Stimulated activated CD4-positive, alpha-beta T cell treated with anti-CD3 and anti-CD28 coated beads, Interleukin-15, amount 100 ng/mL, for 1 hour (primary cell): ENCODE measurements around the gene CHRNA3.

Experiments
- DNase-seq, 2 donors: peaks; one replicate each; pipeline ENCODE4 v3.0.0-alpha.2; 2020; ENCODE audit warnings: low read depth in 1 of 2, low spot score in 1 of 2

CHRNA3 gene

DNA sequence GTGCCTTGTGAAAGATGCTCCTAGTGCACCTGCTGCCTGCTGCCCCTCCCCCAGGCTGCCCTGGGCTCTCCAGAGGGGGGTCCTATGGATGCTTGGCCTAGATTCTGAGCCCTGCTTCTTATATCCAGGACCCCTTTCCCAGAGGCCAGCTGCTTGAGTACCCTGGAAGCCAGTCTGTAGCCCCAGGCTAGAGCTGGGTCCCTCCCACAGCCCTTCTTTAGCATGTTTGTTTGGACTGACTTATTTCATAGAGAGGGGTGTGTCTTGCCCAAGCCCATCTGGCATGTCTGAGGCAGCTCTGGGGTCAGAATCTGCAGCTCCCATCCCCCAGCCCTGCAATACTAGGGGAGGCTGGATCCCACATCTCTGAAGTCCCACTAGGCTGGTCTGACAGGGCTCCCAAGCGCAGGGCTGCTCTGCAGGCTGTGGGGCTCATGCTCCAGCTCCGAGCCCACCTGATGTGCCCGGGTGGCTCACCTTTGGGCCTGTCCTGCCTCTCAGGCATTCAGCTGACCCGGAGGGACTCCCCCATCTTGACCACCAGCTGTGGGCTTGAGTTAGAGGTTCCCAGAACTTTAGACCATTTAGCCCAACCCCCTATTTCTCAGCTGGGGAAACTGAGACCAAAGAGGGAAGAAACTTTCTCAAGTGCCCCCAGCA is 17.1 kb upstream of the CHRNA3 start:
- no peak for DNase-seq

DNA sequence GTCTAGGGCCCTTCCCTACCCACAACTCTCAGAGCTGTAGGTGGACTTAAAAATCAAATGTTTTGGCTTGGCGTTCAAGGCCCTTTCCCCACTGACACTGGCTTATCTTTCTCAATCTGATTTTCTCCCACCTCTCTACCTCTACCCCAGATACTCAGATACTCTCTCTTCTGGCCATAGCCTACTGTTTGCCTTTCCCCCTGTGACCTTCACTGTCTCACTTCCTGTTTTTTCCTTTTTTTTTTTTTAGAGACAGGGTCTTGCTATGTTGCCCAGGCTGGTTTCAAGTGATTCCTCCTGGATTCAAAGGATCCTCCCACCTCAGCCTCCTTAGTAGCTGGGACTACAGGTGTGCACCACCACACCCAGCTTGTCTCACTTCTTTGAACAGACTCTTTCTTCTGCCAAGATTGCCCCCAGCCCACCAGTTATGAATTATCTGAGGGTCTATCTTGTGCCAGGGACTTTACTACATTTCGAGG is 15.6 kb upstream of the CHRNA3 start:
- no peak for DNase-seq

- DNase-seq, result no peak
Measured at GRCh38 chr15:78635346-78635745, 14.6 kb upstream of the CHRNA3 start.

DNA sequence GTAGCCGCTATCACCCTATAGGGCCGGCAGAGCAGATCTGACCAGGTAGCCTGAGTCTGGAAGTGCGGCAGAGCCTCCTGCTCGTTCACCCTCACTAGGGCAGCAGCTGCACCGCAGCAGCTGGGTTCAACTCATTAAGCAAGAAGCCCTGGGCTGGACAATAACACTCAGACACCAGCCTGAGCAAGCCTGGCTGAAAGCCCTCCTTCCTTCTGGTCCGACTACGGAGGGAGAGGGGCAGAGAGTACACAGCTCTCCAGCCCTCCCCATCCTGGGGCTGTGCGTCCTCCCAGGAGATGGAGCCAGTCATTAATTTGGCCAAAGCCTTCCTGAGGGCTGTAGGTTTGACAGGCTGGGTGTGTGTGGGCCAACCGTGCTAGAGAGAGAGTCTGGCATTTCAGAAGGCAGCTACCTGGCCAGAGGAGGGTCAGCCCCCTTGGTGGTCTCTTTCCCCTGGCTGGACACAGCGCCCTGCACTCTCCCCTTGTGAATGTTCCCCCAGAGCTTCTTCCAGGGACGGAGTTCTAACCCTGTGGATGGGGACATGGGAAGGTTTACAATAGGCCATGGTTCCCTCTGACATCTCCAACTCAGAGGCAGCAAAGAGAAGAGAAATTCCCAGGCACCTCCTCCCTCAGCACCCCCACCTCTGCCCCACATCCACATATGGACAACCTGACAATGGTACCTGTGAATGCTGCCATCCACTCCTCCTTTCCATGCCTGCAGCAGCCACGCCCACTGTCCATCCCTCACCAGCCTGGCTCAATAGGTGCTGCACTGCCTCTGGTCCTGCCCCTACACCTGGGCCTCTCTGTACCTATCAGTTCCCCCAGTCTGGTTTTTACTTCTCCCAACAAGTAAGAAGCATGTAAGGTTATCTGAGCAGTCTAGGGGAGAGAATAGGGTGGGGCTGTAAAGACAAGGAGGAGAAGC is 13.7 kb upstream of the CHRNA3 start:
- DNase-seq, result no peak

GRCh38 chr15:78633348-78633747 is 12.6 kb upstream of the CHRNA3 start:
- DNase-seq, result no peak

DNA sequence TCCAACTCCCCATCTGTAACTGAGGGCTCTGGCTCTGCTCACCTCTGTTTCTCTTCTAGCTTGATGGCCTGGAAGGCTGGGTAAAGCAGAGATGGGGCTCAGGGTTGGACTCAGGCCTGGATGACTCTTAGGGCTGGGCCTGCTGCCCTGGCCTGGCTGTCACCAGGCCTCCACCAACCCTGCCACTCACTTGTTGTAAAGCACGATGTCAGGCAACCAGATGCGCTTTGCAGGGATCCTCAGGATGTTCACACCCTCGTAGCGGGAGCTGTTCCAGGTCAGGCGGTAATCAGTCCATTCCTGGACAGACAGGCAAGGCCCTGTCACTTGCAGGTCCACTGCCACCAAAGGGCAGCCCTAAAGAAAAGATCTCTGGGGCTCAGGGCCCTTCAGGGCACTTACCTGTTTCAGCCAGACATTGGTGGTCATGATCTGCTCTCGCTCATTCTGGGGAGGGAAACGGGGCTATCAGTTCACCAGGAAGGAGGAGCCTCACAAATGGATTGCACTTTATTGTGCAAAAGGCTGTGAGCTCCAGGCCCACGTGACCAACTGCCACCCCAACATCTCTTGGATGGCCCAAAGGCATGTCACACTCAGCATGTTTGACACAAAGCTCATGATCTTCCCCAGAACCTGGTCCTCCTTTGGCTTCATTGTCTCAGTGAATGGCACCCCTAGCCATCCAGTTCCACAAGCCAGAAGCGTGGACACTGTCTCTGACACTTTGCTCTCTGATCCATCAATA is 10.3 kb upstream of the CHRNA3 start:
- no peak for DNase-seq

GRCh38 chr15:78629716-78630065 is 8.9 kb upstream of the CHRNA3 start:
- DNase-seq, result no peak

GRCh38 chr15:78629031-78629715 is 8.4 kb upstream of the CHRNA3 start:
- no peak for DNase-seq

DNA sequence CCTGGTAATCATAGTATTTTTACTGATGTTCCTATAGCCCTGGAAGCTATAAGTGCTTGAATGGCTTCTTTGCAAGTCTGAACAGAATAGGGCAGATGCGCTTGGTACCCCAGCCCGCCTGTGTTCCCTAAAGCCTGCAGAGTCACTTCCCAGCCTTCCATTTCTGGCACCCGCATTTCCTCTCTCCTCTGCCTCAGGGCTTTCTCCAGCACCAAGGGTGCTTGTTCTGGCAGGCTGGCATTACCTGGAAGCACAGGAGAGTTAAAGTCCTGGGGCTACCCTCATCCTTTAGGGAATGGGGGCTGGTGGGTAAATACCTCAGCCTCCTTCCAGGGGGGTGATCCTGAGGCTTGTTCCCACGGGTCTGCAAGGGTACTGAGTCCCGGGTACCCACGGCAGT is 7.4 kb upstream of the CHRNA3 start:
- DNase-seq, result no peak

DNA sequence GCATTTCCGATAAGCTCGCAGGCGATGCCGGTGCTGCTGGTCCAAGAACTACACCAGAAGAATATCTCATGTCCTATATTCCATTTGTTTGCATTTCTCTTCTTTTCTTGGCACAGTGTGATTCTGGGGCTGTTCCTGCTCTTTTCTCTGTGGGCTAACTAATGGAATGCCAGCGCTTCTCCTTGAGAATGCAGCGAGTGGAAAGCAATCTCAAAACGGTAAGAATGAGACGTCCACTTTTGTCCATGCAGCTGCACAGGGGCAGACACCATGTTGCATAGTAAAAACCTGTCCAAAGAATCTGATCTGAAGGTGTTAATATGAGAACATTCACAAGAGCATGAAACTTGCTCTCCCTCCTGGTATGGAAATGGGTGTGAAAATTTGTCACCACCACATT is 6.6 kb upstream of the CHRNA3 start:
- no peak for DNase-seq

DNA sequence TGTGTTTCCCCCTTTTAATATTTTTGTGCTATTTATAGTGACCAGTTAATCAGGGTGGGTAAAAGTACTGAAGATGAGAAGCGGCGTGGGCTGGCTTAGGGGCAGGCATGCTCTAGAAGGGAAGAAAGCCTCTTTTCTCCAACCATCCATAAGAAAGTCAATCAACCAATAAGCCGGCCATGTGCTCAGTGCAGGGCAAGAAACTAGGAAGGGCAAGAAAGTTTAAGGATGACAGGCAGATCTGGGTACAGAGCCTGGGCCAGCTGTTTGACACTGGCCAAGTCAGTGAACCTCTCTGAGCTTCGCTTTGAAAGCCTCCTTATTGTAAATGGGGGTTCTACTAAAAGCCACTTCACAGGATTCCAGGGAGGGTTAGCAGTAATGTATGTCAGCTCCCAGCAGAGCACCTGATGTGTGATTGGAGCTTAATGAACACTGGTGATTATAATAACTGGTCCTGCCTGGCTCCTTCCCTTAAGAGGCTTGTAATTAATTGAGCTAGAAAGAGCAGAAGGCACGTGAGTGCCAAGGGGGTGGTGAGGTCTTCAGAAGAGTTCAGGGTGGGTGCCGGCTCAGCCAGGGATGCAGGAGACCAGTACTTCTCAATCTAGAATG is 5.7 kb upstream of the CHRNA3 start:
- no peak for DNase-seq

GRCh38 chr15:78625606-78626280 is 4.9 kb upstream of the CHRNA3 start:
- DNase-seq, result no peak

GRCh38 chr15:78624651-78625590 is 4.1 kb upstream of the CHRNA3 start:
- DNase-seq, result no peak

DNA sequence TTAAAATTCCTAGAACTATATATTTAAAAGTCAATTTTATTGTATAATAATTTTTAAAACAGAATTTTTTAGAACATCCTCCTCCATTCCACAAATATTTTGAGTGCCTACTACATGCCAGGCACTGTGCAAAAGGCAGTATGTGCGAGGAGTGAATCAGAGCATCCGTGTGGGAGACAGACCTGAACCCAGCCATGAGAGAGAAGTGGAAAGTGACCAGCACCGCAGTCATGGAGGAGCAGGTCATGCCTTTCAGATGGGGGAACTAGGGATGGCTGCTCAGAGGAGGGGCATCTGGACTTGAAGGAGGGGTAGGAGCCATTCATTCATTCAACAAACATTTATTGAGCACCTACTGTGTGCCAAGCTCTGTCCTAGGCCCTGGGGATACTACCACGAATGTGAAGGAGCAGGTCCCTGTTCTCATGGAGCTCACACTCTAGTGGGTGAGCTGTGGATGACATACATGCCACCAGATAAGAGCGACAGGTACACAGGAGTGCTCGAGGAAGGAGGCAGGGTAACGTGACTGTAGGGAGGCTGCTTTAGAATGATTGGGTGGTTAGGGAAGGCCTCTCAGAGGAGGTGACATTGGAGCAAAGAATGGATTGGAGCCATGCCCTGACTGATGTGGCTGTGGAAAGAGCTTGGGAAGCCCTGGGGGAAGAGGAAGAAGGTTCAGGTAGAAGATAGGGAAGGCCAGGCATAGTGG is 3.1 kb upstream of the CHRNA3 start:
- DNase-seq, result no peak

GRCh38 chr15:78621810-78622402 is 1.1 kb upstream of the CHRNA3 start:
- no peak for DNase-seq

- DNase-seq, result no peak
Measured at GRCh38 chr15:78620021-78620526, 722 bp downstream of the CHRNA3 start.

DNA sequence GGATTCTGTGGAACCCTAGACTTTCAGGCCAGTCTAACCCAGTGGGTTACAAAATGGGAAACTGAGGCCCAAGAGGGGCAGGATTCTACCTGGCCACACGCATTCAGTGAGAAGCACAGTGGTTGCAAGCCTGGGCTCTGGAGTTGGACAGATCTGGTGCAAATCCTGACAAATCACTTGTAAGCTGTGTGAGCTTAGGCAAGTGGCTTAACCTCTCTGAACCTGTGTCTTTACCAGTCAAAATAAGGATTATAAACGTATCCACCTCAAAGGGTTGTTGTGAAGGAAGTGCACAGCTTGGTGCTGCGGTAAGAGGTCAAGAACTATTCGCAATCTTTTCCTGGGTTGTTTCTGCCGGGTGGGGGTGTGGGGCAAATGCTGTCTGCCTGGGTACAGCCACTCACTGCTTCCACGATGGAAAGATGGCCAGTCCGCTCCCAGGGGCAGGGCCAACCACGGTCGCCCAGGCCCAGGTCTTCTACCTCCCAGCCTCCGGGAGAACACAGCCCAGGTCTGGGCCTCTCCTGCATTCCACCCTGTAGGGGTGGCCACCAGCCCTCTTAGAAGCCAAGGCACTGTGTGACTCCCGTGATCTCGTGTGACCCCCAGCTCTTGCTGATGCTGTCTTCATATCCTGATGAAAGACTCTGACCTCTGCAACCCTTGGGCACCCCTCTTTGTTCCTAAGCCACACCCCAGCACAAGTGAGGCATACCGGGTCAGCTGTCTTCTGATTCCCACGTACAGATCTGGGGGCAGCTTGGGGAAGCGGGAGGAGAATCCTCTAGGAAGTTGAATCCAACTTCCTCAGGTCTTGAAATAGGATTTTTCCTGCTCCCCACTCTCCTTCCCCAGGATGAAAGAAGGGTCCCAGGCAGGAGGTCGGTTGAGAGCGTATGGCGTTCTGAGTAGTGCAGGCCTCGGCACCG is 1.5 kb downstream of the CHRNA3 start:
- DNase-seq, result no peak
